NCI-H524 (cell line): ENCODE results near the gene TXNL1.
"Not testable (repeated sequence)": the region's sequence is repeated elsewhere in the genome, so short reads cannot be mapped to it uniquely, and the experiment has no call there.

ENCODE experiments used
- DNase-seq, 2 experiments: peaks; one replicate each; lab custom pipeline; 2025; lab: John Stamatoyannopoulos, UW

Gene TXNL1

DNA sequence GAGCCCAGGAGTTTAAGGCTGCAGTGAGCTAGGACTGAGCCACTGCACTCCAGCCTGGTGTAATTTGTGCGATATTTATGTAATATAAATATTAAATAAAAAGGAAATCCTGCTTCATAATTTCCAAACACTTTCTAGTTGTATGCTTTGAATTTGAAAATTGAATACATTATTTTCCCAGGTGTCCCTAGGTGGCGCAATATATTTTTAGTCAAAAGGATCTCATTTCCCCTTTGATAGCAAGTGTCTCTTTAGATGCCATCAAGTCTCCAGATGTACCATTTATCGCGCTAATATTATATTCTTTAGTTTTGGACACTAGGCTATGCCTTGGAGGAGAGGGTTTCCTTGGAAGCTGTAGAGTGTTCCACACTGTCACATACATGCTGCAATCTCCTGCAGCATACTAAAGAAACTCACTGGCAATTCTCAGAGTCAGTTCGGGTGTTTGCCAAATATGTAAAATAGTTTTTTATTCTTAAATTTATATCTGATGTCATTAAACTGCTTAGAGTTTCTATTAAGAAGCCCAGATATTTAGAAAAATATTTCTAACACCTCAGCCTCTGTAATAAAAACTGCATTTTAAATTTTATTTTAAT is 7.1 kb upstream of the TXNL1 start:
- peak in 1 of 2 experiments; percentile 43 for DNase-seq

DNA sequence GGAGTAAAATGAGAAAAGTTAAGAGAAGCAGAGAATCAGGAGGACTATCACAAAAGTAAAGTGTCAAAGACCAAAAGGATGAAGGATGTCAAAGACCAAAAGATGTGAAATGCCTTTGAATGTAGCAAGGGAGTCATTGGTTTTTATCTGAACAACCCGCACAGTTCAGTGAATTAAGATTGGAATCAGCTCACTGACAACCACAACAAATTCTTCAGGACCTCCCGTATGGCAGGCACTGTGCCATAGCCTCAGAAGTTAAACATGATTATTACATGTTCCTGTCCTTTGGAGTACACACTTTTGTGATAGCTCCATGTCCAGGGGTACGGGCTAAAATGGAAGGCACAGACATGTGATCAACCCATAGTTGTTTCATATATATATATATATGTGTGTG is 5.0 kb upstream of the TXNL1 start:
- DNase-seq = no peak

DNA sequence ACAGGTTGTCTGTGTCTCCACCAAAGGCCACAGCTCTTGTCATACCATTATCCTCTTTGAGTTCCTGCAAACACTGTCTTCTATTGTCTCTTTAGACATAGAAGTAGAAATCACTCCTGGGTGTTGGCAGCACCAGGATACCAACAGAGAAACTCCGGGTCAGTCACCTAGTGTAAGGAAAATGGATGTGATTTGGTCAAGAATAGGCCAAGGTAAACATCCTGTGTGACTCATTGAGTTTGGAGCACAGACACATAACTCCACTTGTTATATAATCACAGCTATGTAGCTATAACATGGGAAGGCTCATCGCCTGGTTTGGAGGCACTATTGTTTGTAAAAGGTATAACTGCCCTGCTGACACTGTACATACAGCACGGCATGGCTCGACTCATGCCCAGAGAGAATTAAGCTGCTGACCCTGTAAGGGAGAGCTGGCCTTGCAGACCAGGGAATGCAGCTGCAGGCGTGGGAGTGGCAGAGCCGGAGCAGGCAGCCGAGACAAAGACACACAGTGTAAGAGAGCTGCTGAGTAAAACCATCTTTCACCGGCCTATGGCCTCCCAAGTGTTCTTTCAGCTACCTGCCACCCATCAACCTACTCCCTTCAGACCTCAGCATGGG is 3.4 kb upstream of the TXNL1 start:
- DNase-seq = no peak

GRCh38 chr18:56639571-56639970 is 1.2 kb upstream of the TXNL1 start:
- no peak for DNase-seq

GRCh38 chr18:56639104-56639381 is 651 bp upstream of the TXNL1 start:
- DNase-seq = peak; percentile 20 to 31

- DNase-seq = peak in 1 of 2 experiments; percentile 19
Observed at GRCh38 chr18:56637711-56638231, 621 bp downstream of the TXNL1 start.

DNA sequence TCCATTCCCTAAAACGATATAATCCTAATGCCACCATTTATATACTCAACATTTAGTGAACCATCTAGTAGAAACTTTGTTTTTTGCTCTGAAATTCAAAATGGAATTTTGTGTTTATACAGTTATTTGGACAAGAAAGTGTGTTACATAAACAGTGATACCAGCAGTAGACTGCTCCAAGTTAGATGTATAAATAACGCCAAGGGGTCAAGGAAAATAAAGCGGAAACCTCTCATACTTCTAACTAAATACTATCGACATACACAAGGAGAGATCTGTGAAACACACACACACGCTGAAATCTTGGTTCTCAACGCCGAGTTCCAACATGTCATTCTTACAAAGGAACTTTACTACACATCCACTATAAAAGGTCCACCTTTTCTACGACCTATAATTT is 1.2 kb downstream of the TXNL1 start:
- no peak for DNase-seq

- DNase-seq = no peak
Observed at GRCh38 chr18:56635007-56635406, 3.4 kb downstream of the TXNL1 start.

DNA sequence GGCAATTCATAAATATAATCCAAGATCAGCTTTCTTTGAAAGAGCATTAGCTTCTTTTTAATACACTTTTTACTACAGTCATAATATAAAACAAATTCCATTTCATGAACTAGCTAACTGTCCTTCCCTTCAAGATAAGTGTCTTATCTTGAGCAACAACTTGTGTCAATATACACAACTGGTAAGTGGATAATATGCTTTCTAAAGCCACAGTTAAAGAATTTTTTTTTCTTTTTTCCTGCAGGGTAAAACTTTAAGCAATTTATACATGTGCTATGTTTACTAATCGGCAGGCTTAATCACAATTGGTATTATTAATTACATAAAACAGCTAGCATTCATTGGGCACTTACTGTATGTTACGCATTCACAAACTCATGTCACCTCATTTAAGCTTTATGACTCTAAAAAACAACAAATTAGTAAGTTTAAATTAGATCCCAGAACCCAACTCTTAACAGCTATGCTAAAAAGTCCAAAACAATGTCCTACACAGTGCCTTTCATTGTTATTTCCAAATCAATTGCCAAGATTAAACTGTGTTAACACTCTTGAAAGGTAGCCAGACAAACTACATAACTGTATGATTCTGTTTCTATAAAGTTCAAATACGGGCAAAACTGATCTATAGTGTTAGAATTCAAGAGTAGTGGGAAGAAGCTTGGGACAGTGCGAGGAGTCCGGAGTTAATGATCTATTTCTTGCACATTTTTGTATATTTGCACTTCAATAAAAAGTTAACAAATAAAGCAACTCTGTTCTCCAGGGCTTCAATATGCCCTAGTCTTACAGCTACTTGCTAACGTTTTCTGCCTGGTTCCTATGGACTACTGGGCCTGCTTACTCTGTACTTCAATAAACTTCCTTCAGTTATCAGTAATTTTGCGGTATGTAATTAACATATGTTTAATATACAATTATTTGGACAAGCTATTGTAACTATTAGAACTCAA is 6.0 kb downstream of the TXNL1 start:
- no peak for DNase-seq

DNA sequence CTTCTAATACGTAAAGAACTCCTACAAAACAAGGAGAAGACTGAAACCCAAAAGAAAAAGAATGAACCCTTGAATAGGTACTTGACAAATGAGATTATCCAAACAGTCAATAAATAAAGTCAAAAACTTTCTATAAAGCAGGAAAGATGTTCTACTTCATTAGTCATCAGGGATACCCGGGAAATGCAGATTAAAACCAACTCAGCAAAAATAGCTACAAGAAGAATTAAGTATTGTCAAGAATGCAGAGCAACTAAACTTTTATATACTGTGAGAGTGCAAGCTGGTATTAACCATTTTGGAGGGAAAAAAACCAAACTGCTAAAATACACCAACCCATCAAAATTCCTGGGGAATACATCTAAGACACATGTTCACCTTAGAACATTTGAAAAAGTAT is 10.4 kb downstream of the TXNL1 start:
- DNase-seq = no peak

- peak; percentile 66 to 67 for DNase-seq
Observed at GRCh38 chr18:56615738-56616520, 22.5 kb downstream of the TXNL1 start.

- no peak for DNase-seq
Observed at GRCh38 chr18:56606618-56607017, 31.8 kb downstream of the TXNL1 start.

DNA sequence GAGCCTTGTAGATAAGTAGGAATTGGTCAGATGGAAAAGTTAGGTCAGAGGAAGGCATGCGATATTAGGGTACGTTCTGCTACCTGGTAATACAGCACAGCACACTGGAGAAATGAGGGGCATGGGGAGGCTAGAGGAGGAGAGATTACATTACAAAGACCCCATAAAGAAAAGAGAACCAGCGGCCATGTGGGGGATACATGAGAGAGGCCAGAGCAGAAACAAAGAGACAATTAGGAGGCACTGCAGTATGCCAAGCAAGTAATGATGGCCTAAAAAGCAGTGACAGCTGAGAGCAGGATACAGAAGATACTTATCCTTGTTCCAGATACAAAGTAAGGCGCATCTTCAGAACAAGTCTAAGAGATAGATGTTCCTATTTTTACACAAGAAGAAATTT is 40.0 kb downstream of the TXNL1 start:
- DNase-seq = no peak

- DNase-seq = no peak
Observed at GRCh38 chr18:56593906-56594305, 44.5 kb downstream of the TXNL1 start.

GRCh38 chr18:56580026-56580425 is 58.4 kb downstream of the TXNL1 start:
- no peak for DNase-seq

DNA sequence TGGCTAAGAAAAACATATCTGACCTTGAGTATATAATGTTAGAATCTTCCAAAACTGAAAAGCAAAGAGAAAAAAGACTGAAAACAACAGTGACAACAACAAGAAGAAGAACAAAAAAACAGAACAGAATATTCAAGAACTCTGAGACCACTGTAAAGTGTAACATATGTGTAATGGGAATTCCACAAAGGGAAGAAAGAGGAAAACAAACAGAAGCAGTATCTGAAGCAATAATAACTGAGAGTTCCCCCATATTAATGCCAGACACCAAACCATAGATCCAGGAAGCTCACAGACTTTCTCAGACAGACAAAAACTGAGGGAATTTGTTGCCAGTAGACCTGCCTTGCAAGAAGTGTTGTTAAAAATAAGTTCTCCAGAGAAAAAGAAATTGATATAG is 58.9 kb downstream of the TXNL1 start:
- no peak for DNase-seq

DNA sequence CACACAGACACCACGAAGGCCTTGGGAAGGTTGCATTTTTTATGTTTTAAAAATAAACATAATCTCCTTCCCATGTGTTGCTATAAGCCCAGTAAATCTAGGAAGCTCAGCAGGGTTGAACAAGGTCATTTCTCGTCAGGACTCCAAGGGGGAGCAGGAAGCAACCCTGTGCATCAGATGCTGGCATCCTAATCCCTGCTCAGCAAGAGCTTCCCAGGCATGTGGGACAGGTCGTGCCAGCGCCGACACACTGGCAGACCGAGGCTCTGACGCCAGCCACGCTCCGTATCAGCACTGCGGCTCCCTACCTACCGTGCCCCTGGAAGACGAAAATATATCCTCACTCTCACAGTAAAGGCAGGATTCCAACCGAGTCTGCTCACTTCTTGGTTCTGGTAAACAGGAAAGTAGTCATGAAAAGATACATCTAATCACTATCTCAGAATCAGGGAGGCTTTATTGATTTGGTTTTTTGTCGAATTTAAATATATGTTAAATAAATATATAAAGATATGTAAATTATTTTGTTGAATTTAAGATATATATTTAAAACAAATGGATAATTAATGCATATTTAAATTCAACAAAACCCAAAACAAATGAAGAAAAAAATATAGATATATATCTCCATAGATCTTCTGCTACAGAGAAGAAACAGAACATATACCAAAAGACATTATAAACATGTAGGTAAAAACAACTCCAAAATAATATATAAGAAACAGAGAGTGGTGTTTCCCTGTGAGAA is 61.4 kb downstream of the TXNL1 start:
- peak; percentile 75 to 89 for DNase-seq

DNA sequence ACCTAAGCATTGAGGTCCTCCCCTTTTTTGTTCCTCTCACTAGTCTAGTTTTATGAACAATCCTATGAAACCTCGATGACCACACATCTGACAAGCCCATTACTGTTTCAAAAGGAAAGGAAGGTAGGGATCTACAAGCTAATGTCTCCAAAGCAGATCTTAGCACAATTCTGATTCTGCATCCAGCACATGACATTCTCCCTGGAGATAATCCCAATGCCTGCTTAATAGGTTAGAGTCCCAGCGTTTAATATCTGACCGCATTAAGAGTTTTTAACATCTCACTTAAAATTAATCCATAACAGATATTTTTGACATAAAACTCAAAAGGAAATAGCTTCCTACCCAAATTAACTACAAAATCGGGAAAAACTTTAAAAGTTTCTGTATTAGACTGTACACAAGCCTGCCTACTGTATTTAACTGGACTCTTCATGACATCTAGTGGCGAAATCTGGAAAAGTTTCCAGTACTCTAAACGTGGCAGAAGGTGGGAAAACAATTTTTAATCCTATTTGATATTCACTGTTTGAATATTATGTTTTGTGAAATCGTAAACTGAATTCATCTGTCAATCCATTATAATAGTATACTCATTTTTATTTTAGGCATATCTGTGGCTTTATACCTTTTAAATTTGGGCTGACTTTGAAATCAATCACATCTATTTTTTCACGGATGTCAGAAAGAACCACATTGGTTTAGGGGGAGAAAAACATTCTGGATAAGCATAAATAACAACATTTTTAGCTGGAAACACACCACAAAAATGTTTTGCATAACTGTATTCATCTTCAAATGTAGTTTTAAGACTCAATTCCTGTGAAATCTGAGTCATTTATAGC is 62.4 kb downstream of the TXNL1 start:
- DNase-seq = peak; percentile 8 to 76

GRCh38 chr18:56574861-56575260 is 63.5 kb downstream of the TXNL1 start:
- no peak for DNase-seq

DNA sequence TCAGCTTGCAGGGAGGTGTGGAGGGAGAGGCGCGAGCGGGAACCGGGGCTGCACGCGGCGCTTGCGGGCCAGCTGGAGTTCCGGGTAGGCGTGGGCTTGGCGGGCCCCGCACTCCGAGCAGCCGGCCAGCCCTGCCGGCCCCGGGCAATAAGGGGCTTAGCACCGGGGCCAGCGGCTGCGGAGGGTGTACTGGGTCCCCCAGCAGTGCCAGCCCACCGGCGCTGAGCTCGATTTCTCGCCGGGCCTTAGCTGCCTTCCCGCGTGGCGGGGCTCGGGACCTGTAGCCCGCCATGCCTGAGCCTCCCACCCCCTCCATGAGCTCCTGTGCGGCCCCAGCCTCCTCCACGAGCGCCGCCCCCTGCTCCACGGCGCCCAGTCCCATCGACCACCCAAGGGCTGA is 66.1 kb downstream of the TXNL1 start:
- DNase-seq = not testable (repeated sequence)
